ENCODE measurements around the gene ATP1A1.

ATP1A1 gene

DNA sequence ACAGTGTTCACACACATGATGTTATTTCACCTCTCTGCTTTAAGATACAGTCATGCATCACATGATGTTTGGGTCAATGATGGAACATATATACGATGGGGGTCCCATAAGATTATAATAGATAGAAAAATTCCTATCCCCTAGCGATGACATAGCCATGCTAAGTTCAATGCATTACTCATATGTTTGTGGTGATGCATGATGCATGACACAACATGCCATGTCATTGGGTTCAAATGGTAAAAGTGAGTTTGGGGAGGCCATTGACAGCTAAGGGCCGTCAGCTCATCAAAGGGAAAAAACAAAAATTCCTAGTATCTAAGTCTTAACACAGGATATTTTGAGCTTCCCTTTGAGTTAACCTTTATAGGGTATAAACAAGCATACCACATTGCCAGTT lies 73.6 kb downstream of the ATP1A1 start:
- DNase-seq = no peak

GRCh38 chr1:116448785-116449385 lies 75.8 kb downstream of the ATP1A1 start:
- DNase-seq = no peak

DNA sequence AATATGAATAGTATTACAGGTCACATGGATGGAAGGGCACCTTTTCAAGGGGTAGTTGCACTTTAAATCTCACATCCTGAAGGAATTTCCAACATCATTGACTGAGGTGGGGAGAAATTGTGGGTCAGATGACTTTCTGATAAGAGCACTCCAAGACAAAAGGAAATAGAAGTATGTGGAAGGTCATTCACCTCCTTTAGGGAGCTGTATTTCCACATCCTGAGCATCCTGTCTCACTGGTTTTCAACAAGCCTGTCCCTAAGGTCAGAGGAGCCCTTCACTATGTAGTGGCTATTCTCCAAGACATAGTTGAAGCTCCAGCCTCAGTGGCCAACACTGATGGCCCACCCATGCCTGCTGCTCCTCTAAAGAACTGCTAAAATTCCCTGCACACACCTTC lies 76.5 kb downstream of the ATP1A1 start:
- DNase-seq = no peak

DNA sequence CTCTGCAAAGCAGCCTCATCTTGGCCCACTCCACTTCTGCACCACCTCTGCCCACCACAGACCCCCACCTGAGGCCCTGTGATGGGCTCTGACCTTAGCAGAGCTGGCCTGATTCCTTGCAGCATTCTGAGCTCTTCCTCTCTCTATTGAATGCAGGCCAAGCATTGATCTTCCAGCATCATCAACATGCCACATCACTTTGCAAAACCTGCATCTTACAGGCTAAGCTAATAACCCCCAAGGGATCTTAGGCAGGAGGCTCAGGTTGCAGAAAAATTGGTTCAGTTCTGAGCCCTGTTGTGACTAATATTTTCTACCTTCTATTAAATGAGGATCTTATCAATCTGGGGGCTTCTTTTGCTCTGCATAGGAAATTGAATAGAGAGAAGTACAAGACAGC lies 78.7 kb downstream of the ATP1A1 start:
- no peak for DNase-seq

- DNase-seq = no peak
Observed at GRCh38 chr1:116453481-116453880, 80.4 kb downstream of the ATP1A1 start.

- DNase-seq = no peak
Observed at GRCh38 chr1:116453906-116454305, 80.9 kb downstream of the ATP1A1 start.
